Neural cell (in vitro differentiated cells): ENCODE data around the gene RASA4B.
"Not testable (repeated sequence)": the region's sequence is repeated elsewhere in the genome, so short reads cannot be mapped to it uniquely, and the experiment has no call there.

Experiments used
- CTCF ChIP-seq: fragments of 450-650 bp; IDR thresholded peaks from 2 replicates; pipeline ENCODE4 v1.5.1; 2014; ENCODE audit warnings: antibody characterized with exemption, mild to moderate bottlenecking, moderate library complexity; ENCODE audit not compliant: poor library complexity, severe bottlenecking
- EP300 ChIP-seq: fragments of 450-650 bp; conservative IDR thresholded peaks from 2 replicates; pipeline ENCODE4 v1.6.1; 2014; ENCODE audit warnings: antibody characterized with exemption, mild to moderate bottlenecking, moderate library complexity; ENCODE audit not compliant: poor library complexity, severe bottlenecking
- EZH2 ChIP-seq: fragments of 200-600, 300-800 bp; shearing (Covaris generic), sonication (generic); IDR thresholded peaks from 2 replicates; pipeline ENCODE4 v1.6.1; 2014; ENCODE audit warnings: antibody characterized with exemption, low read length, borderline replicate concordance, mild to moderate bottlenecking; ENCODE audit not compliant: insufficient read depth, poor library complexity, severe bottlenecking
- MXI1 ChIP-seq: fragments of 450-650 bp; conservative IDR thresholded peaks from 2 replicates; pipeline ENCODE4 v1.6.1; 2014; ENCODE audit warnings: antibody characterized with exemption, mild to moderate bottlenecking; ENCODE audit not compliant: poor library complexity, severe bottlenecking
- POLR2AphosphoS5 ChIP-seq: IDR thresholded peaks from 2 replicates; pipeline ENCODE4 v1.6.1; 2012
- RAD21 ChIP-seq: fragments of 450-650 bp; conservative IDR thresholded peaks from 2 replicates; pipeline ENCODE4 v1.6.1; 2014; ENCODE audit warnings: antibody characterized with exemption, mild to moderate bottlenecking, moderate library complexity
- REST ChIP-seq: IDR thresholded peaks from 2 replicates; pipeline ENCODE4 v1.6.1; 2012; ENCODE audit warnings: borderline replicate concordance
- TAF1 ChIP-seq: IDR thresholded peaks from 2 replicates; pipeline ENCODE4 v1.6.1; 2012; ENCODE audit warnings: low read depth

- not testable (repeated sequence) for TF ChIP-seq CTCF, RAD21, EZH2, MXI1, TAF1, EP300, POLR2AphosphoS5, REST
These were observed 3.2 kb upstream of the RASA4B start for GRCh38 chr7:102520797-102521196.
